ENCODE measurements around the gene ANKRD11. TPM values are rescaled to one million over a fixed set of nuclear protein-coding genes. Genes with fewer than 3 reads are reported as not detected.

Gene ANKRD11
- total RNA-seq, 1 experiment from 2014 or later = 99.4 TPM

DNA sequence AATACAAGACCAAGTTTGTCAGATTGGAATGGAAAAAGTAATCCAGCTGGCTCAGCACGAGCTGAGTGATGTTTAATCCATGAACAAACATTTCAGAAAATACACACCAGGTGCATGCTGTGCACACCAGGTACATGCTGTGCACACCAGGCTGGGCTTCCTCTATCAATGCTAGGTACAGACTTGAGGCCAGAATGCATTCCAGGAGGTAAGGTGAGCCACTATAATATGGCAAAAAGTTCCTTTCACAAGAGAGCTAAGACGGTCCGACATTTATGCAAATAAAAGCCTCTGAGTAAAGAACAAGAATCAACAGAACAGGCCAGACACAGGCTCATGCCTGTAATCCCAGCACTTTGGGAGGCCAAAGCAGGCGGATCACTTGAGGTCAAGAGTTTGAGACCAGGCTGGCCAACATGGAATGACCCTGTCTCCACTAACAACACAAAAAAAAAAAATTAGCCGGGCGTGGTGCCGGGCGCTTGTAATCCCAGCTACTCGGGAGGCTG, 144.7 kb downstream of the ANKRD11 start:
- H3K4me1 ChIP-seq (ENCODE audit: control insufficient read depth, insufficient read depth, low read length) = peaks cover 67% of the 10 kb centered on the region
- intact Hi-C loops (cut with micrococcal nuclease; ENCODE audit: unreplicated experiment) = no loop called here
- ChIA-PET POLR2A (interaction anchor here (0.6 kb wide), 1 partner anchor 9 kb away, joined by 5 read pairs; no protein-coding TSS in a partner anchor), CTCF (no interaction called here)
- BruUV-seq (replicated peaks) = no TSS peak
- no peaks in the 10 kb centered on the region for H3K36me3 ChIP-seq (ENCODE audit: control insufficient read depth, insufficient read depth, low read length)
- peak overlapping the region in 1 of 2 experiments; percentile 38; a peak in 2 of 4 replicates for H3K4me3 ChIP-seq (ENCODE audit: low read depth in 2 of 2, low read length in 2 of 2)
- ATAC-seq (no peak), DNase-seq (ENCODE audit: low read depth, low spot score) (no peak)
- in situ Hi-C loops (cut with HindIII; ENCODE audit: low pct_unique_long_range_greater_than_20kb, low sequenced_read_pairs) = no loop called here
- no peaks in the 10 kb centered on the region for H3K9me3 ChIP-seq (ENCODE audit: control insufficient read depth, insufficient read depth, low read depth, low read length)
- peak overlapping the region; percentile 93 for H3K27ac ChIP-seq (ENCODE audit: low read length)
- TF ChIP-seq, protein P1, sequence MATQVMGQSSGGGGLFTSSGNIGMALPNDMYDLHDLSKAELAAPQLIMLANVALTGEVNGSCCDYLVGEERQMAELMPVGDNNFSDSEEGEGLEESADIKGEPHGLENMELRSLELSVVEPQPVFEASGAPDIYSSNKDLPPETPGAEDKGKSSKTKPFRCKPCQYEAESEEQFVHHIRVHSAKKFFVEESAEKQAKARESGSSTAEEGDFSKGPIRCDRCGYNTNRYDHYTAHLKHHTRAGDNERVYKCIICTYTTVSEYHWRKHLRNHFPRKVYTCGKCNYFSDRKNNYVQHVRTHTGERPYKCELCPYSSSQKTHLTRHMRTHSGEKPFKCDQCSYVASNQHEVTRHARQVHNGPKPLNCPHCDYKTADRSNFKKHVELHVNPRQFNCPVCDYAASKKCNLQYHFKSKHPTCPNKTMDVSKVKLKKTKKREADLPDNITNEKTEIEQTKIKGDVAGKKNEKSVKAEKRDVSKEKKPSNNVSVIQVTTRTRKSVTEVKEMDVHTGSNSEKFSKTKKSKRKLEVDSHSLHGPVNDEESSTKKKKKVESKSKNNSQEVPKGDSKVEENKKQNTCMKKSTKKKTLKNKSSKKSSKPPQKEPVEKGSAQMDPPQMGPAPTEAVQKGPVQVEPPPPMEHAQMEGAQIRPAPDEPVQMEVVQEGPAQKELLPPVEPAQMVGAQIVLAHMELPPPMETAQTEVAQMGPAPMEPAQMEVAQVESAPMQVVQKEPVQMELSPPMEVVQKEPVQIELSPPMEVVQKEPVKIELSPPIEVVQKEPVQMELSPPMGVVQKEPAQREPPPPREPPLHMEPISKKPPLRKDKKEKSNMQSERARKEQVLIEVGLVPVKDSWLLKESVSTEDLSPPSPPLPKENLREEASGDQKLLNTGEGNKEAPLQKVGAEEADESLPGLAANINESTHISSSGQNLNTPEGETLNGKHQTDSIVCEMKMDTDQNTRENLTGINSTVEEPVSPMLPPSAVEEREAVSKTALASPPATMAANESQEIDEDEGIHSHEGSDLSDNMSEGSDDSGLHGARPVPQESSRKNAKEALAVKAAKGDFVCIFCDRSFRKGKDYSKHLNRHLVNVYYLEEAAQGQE (IDR thresholded peaks at IDR 0.05; ENCODE audit: insufficient read depth in 1 of 2, low read depth in 2 of 2, low read length in 1 of 2) = no peak
- no peak for TF ChIP-seq SIN3A (IDR thresholded peaks at IDR 0.05; ENCODE audit: borderline replicate concordance, insufficient read depth, low read depth, low read length)
- TF ChIP-seq TCF7L2 (IDR thresholded peaks at IDR 0.05; ENCODE audit: low read depth, low read length) = no peak
- TF ChIP-seq POLR2AphosphoS5 (IDR thresholded peaks at IDR 0.05; ENCODE audit: low read depth, low read length) = no peak
- TF ChIP-seq, protein P2, sequence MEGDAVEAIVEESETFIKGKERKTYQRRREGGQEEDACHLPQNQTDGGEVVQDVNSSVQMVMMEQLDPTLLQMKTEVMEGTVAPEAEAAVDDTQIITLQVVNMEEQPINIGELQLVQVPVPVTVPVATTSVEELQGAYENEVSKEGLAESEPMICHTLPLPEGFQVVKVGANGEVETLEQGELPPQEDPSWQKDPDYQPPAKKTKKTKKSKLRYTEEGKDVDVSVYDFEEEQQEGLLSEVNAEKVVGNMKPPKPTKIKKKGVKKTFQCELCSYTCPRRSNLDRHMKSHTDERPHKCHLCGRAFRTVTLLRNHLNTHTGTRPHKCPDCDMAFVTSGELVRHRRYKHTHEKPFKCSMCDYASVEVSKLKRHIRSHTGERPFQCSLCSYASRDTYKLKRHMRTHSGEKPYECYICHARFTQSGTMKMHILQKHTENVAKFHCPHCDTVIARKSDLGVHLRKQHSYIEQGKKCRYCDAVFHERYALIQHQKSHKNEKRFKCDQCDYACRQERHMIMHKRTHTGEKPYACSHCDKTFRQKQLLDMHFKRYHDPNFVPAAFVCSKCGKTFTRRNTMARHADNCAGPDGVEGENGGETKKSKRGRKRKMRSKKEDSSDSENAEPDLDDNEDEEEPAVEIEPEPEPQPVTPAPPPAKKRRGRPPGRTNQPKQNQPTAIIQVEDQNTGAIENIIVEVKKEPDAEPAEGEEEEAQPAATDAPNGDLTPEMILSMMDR (IDR thresholded peaks at IDR 0.05) = no peak
- no peaks in the 10 kb centered on the region for H3K27me3 ChIP-seq (ENCODE audit: control insufficient read depth, insufficient read depth, low read length)

DNA sequence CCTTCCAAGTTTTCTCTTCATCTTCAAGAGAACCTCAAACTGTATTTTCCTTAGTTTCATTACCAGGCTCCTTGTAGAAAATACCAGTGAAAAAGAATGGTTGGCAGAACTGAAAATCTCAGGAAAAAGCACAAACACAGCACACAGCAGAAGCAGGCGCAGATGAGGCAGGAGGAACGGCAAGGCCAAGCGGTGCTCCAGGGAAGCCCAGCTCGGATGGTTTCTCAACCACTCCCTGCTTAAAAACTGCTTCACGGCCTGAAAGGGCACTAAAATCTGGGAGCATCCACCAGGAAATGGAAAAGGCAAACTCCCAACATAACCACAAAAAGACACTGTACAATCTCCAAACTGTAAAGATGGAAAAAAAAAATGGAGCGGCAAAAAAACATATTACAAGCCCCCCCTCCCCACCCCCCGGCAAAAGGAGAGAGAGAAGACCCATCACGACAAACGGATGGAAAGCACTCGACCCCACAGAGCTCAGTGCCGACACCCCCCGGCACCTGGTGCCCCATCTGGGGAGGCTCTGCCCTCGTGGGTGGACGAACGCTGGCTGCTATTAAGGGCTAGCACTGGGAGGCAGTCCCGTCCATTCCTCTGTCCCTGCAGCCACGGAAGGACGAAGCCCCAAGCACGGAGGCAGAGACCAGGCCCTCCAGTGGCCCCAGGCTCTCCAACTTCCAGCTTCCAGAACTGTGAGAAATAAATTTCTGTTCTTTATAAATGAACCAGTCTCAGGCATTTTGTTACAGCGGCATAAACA, 145.3 kb downstream of the ANKRD11 start:
- peak; percentile 39 for ATAC-seq
- intact Hi-C loops (cut with micrococcal nuclease; ENCODE audit: unreplicated experiment) = no loop called here
- CTCF ChIA-PET = no interaction called here

More for the DNA sequence above, 145.3 kb downstream of the ANKRD11 start:
- POLR2A ChIA-PET = interaction anchor here (0.6 kb wide), 1 partner anchor 9 kb away, joined by 5 read pairs; no protein-coding TSS in a partner anchor
- Histone ChIP-seq H3K4me1 (ENCODE audit: control insufficient read depth, insufficient read depth, low read length) (peaks cover 69% of the 10 kb centered on the region), H3K36me3 (ENCODE audit: control insufficient read depth, insufficient read depth, low read length) (no peaks in the 10 kb centered on the region), H3K27me3 (ENCODE audit: control insufficient read depth, insufficient read depth, low read length) (no peaks in the 10 kb centered on the region), H3K4me3 (ENCODE audit: low read depth in 2 of 2, low read length in 2 of 2) (peak overlapping the region; percentile 24 to 38; a peak in 3 of 4 replicates), H3K27ac (ENCODE audit: low read length) (peak overlapping the region; percentile 93), H3K9me3 (ENCODE audit: control insufficient read depth, insufficient read depth, low read depth, low read length) (no peaks in the 10 kb centered on the region)
- TF ChIP-seq, protein P2 (IDR thresholded peaks at IDR 0.05) = no peak
- no peak for TF ChIP-seq SIN3A (IDR thresholded peaks at IDR 0.05; ENCODE audit: borderline replicate concordance, insufficient read depth, low read depth, low read length)
- no peak for TF ChIP-seq POLR2AphosphoS5 (IDR thresholded peaks at IDR 0.05; ENCODE audit: low read depth, low read length)
- TF ChIP-seq, protein P1 (IDR thresholded peaks at IDR 0.05; ENCODE audit: insufficient read depth in 1 of 2, low read depth in 2 of 2, low read length in 1 of 2) = no peak
- no peak for TF ChIP-seq TCF7L2 (IDR thresholded peaks at IDR 0.05; ENCODE audit: low read depth, low read length)
- BruUV-seq (replicated peaks) = no TSS peak
- DNase-seq (ENCODE audit: low read depth, low spot score) = no peak
- in situ Hi-C loops (cut with HindIII; ENCODE audit: low pct_unique_long_range_greater_than_20kb, low sequenced_read_pairs) = no loop called here

Measured in Panc1 (cell line).